Kidney (tissue), 14 donors: ENCODE results near the gene RPS19BP1. TPM values are rescaled to one million over a fixed set of nuclear protein-coding genes. Genes with fewer than 3 reads are reported as not detected.
A peak's percentile ranks its signal among the peaks of the same experiment; 100 is the strongest.

ENCODE experiments used
- DNase-seq, 5 donors: peaks; one replicate each; pipeline ENCODE4 v3.0.0-alpha.2; 2013 to 2020
- FAIRE-seq: peaks from 2 replicates; lab custom pipeline; 2012; peaks lifted over from hg19 to GRCh38; lab: Jason Lieb, UNC
- H3K27ac ChIP-seq, 2 donors: one replicate each; pipeline ENCODE4 v1.7.0; 2013; ENCODE audit warnings: low read depth in 2 of 2, low read length in 2 of 2, inconsistent platforms in 1 of 2
- H3K27me3 ChIP-seq: one replicate; pipeline ENCODE4 v1.7.1; 2013; ENCODE audit warnings: low read length, inconsistent platforms; ENCODE audit not compliant: control insufficient read depth, insufficient read depth
- H3K36me3 ChIP-seq, 3 donors: one replicate each; pipeline versions ENCODE4 v1.7.0 to v1.7.1; 2013; ENCODE audit warnings: low read length in 3 of 3, control low read depth in 1 of 3, inconsistent platforms in 1 of 3; ENCODE audit not compliant: insufficient read depth in 3 of 3, control insufficient read depth in 2 of 3
- H3K4me1 ChIP-seq, 3 donors: one replicate each; pipeline versions ENCODE4 v1.7.0 to v1.7.1; 2013; ENCODE audit warnings: low read length in 3 of 3, inconsistent platforms in 1 of 3, low read depth in 1 of 3; ENCODE audit not compliant: control insufficient read depth in 2 of 3, insufficient read depth in 2 of 3
- H3K4me3 ChIP-seq, 3 donors: one replicate each; pipeline versions ENCODE4 v1.7.0 to v1.8.1; 2013; ENCODE audit warnings: low read length in 3 of 3, control low read depth in 1 of 3, inconsistent platforms in 1 of 3
- H3K9ac ChIP-seq, 3 donors: one replicate each; pipeline versions ENCODE4 v1.7.0 to v1.7.1; 2013; ENCODE audit warnings: low read length in 3 of 3, control low read depth in 1 of 3, inconsistent platforms in 1 of 3
- H3K9me3 ChIP-seq, 3 donors: one replicate each; pipeline versions ENCODE4 v1.7.0 to v1.7.1; 2013; ENCODE audit warnings: low read length in 3 of 3, control low read depth in 1 of 3, inconsistent platforms in 1 of 3; ENCODE audit not compliant: control insufficient read depth in 2 of 3, insufficient read depth in 1 of 3
- intact Hi-C: fragments of 100-400 bp; cut with DNase I; formaldehyde crosslinking; loops from one replicate; pipeline ENCODE4 v1.11.1; 2022
- polyA plus RNA-seq: library from polyadenylated mRNA; stranded (reverse); fragments of 350-450 nt; fragmentation: Illumina TruSeq; extraction: RNeasy Lipid Tissue Mini Kit (QIAGEN cat#74804); gene quantifications from one replicate; pipeline ENCODE4 v1.2.3, GENCODE V29; 2014; ENCODE audit warnings: low read depth, low replicate concordance; ENCODE audit not compliant: insufficient read depth
- total RNA-seq: library from RNA; stranded (reverse); fragmentation: NEBNext Ultra II Directional; extraction: Animal tissue kit (Norgen Biotek cat#: 25700); gene quantifications from one replicate; pipeline ENCODE4 v1.2.1, GENCODE V29; 2021
- TF ChIP-seq, protein P1 (sequence below): IDR thresholded peaks from 3 replicates; pipeline ENCODE4 v1.5.1; 2012; ENCODE audit warnings: mild to moderate bottlenecking, moderate library complexity, borderline replicate concordance; ENCODE audit not compliant: insufficient read depth; ENCODE audit errors: extremely low read depth
- donor health status: control.
- donor health status: control.
- donor health status: control.
- donor health status: control.
- donor health status: control.
- donor health status: DM: yes; HTN: yes; CAD: no.
- donor health status: Normal renal cell carcinoma (clear cell type).

The RPS19BP1 gene
- total and polyA plus RNA-seq, 2 donors from 2014 or later: 51.8 to 180 TPM

DNA sequence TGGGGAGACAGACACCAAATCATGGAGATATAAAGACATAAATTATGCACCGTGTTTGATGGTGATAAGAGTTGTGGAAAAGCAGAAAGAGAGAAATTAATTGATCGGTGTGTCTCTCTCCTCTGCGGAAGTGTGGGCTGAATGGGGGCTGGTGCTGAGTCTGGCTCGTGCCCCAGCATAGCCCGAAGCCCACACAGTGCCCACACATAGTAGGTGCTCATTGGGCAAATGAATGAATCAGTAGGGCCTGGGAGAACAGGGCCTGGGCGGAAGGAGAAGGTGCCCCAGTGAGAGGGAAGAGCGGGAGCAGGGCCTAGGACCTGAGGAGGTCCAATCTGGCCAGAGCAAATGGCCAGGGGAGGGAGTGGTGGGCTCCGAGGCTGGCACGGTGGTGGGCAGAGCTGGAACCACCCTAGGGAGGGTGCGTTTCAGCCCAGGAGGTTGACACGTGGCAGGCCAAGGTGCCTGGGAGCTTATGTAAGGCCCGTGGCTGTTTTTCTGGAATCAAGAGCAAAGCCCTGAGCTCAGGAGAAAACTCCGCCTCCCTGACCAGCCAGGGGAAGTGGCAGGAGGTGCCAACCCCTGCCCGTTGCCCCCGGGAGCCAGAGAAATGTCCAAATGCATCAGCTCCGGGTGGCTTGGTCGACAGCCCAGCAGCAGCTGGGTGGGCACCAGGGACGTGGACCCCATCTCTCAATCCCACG is 35.9 kb upstream of the RPS19BP1 start:
- Histone ChIP-seq H3K4me3 (no peak overlapping the region), H3K27ac (no peak overlapping the region), H3K9ac (no peak overlapping the region), H3K27me3 (no peaks in the 10 kb centered on the region), H3K9me3 (peaks cover 0 to 2% (median 0%) of the 10 kb centered on the region in 3 donors), H3K36me3 (peaks cover 0 to 3% (median 0%) of the 10 kb centered on the region in 3 donors), H3K4me1 (no peaks in the 10 kb centered on the region)
- DNase-seq (no peak), FAIRE-seq (no peak)
- TF ChIP-seq, protein P1, sequence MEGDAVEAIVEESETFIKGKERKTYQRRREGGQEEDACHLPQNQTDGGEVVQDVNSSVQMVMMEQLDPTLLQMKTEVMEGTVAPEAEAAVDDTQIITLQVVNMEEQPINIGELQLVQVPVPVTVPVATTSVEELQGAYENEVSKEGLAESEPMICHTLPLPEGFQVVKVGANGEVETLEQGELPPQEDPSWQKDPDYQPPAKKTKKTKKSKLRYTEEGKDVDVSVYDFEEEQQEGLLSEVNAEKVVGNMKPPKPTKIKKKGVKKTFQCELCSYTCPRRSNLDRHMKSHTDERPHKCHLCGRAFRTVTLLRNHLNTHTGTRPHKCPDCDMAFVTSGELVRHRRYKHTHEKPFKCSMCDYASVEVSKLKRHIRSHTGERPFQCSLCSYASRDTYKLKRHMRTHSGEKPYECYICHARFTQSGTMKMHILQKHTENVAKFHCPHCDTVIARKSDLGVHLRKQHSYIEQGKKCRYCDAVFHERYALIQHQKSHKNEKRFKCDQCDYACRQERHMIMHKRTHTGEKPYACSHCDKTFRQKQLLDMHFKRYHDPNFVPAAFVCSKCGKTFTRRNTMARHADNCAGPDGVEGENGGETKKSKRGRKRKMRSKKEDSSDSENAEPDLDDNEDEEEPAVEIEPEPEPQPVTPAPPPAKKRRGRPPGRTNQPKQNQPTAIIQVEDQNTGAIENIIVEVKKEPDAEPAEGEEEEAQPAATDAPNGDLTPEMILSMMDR: no peak
- intact Hi-C loops: no loop called here

DNA sequence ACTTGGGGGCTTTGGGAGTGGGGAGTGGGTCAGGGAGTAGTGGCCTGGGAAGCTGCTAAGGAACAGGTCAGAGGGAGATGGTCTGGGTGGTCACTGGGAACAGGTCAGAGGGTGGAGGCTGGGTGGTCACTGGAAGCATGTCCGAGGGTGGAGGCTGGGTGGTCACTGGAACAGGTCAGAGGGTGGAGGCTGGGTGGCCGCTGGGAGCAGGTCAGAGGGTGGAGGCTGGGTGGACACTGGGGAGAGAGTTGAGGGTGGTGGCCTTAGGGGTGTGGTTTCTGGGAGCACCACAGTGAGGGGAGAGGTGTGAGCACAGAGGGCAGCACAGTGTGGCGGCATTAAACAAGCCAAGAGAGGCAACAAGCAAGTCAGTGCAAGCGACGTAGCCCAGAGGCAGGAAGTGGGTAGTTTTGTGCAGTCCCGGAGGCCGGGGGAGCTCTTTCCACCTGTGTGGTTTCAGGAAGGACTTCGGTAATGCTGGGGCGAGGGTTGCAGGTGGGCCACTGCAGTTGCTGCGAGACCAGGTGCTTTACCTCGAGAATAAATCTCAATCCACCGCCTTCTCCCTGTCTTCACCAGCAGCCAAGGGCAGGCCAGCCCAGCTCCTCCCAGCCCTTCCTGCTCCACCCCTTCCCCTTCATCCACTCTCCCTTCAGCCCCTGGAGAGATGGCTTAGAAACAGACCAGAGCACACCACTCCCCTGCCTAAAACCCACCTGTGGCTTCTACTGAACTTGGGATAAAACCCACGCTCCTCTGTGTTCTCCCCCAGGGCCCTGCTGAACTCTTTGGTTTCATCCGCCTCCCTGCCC is 34.8 kb upstream of the RPS19BP1 start:
- TF ChIP-seq, protein P1: no peak
- Histone ChIP-seq H3K27me3 (no peaks in the 10 kb centered on the region), H3K36me3 (peaks cover 0 to 3% (median 0%) of the 10 kb centered on the region in 3 donors), H3K9me3 (peaks cover 0 to 2% (median 0%) of the 10 kb centered on the region in 3 donors), H3K9ac (no peak overlapping the region), H3K4me3 (no peak overlapping the region), H3K4me1 (no peaks in the 10 kb centered on the region), H3K27ac (no peak overlapping the region)
- FAIRE-seq: no peak
- intact Hi-C loops: no loop called here
- DNase-seq: peak in 1 of 5 donors; percentile 17

DNA sequence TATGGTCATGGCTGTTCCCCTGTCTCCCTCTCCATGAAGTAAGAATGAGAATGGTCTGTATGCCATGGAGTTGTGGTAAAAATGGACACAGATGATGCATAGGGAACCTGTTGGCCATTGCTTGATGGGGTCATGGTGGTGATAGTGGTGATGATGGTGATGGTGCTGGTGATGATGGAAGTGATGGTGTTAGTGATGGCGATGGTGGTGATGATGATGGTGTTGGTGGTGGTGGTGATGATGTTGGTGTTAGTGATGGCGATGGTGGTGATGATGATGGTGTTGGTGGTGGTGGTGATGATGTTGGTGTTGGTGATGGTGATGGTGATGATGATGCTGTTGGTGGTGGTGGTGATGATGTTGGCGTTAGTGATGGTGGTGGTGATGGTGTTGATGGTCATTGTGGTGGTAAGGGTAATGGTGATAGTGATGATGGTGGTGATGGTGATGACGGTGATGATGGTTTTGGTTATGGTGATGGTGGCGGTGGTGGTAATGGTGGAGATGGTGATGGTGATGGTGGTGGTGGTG is 32.9 kb upstream of the RPS19BP1 start:
- TF ChIP-seq, protein P1: no peak
- H3K27ac ChIP-seq: no peak overlapping the region
- no peak for DNase-seq
- peaks cover 0 to 2% (median 0%) of the 10 kb centered on the region in 3 donors for H3K9me3 ChIP-seq
- no peak overlapping the region for H3K9ac ChIP-seq
- peaks cover 0 to 3% (median 0%) of the 10 kb centered on the region in 3 donors for H3K36me3 ChIP-seq
- H3K27me3 ChIP-seq: no peaks in the 10 kb centered on the region
- intact Hi-C loops: no loop called here
- FAIRE-seq: no peak
- H3K4me1 ChIP-seq: no peaks in the 10 kb centered on the region
- H3K4me3 ChIP-seq: peak overlapping the region in 1 of 3 donors; percentile 13
